GM12873 (cell line): ENCODE results near the gene BPHL.

Source experiments
- TF ChIP-seq, protein P1 (sequence below): IDR thresholded peaks from 2 replicates; pipeline ENCODE4 v1.5.1; 2012; ENCODE audit warnings: low read depth, mild to moderate bottlenecking, moderate library complexity, low read length, control low read depth; ENCODE audit not compliant: insufficient read depth; ENCODE audit errors: missing control alignments

The BPHL gene

DNA sequence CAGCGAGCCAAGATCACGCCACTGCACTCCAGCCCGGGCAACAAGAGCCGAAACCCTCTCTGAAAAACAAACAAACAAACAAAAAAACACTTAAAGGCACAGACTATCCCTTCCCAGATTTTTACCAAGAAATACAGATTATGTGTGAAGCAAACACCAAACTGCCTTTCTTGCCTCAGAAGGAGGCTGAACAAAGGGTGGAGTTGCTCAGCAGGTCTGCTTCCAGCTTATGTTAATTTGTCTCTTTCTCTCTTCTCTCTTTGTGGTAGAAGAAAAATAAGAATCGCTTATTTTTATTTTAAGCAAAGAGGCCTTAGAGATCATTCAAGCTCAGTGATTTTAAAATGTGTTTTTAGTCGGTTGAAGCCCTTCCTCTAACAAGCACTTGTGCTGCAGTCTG is 24.6 kb downstream of the BPHL start:
- TF ChIP-seq, protein P1, sequence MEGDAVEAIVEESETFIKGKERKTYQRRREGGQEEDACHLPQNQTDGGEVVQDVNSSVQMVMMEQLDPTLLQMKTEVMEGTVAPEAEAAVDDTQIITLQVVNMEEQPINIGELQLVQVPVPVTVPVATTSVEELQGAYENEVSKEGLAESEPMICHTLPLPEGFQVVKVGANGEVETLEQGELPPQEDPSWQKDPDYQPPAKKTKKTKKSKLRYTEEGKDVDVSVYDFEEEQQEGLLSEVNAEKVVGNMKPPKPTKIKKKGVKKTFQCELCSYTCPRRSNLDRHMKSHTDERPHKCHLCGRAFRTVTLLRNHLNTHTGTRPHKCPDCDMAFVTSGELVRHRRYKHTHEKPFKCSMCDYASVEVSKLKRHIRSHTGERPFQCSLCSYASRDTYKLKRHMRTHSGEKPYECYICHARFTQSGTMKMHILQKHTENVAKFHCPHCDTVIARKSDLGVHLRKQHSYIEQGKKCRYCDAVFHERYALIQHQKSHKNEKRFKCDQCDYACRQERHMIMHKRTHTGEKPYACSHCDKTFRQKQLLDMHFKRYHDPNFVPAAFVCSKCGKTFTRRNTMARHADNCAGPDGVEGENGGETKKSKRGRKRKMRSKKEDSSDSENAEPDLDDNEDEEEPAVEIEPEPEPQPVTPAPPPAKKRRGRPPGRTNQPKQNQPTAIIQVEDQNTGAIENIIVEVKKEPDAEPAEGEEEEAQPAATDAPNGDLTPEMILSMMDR: no peak

DNA sequence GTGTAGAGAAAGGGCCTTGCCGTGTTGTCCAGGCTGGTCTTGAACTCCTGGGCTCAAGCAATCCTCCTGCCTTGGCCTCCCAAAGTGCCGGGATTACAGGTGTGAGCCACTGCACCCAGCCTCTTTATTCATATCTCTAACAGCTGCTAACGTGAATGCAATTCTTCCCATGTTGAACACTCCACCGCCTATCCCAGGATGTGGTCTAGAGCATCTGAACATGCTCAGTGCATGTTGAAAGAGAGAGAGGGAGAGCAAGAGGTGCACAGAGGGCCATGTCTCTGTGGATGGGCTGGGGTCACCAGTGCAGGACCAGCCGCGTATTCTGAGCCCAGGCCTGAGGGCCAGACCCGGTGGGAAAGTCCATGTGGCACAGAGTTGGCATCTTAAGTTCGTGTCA is 26.1 kb downstream of the BPHL start:
- TF ChIP-seq, protein P1: no peak

DNA sequence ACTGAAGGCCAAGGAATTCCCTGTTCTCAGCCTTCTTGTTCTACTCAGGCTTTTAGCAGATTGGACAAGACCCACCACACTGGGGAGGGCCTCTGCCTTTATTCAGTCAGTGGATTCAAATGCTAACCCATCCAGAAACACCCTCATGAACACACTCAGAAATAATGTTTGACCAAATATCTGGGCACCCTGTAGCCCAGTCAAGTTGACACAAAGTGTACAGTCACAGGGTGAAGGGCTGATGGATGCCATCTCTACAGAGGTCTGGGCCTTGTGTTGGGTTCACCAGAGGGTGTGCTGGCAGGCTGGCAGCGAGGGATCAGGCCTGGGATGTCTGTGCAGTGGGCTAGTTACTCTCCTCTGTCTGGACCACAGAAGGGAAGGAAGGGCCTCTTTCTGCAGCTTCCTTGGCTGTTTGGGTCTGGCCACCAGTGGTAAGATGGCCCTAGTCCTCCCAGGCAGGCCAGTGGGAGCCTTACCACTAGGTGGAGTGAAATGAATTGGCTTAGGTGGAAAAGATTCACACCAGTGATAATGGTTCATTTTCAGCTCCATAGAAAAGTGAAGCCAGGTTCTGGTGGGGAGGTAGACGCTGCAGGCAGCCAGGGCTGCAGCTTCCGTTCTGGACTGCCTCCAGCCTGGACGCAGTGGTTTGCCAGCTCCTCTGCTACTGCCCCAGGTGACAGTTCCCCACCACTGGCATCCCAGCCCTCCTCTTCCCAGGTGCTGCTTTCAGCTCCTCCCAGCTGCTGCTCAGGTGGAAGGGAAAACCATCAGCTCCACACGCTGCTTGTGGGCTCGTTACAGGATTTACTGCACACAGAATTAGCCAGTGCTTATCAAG is 29.6 kb downstream of the BPHL start:
- TF ChIP-seq, protein P1: peak; percentile 27

DNA sequence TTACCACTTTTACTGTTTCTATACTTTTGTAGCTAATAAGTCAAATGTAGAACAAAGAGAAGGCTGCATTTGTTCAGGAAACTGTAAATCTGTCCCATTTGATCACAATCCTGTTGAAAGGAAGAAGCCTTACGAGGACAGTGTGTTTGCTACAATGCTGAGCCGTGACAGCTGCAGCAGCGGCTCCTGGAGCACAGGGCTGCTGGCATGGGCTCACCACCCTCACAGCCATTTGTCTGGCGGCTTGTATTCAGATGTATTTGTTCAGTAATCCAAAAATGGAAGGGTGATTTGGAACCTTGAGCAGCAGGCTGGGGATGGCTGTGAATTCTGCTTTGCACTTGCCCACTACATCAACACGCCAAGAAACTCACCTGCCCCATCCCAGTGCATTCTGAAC is 33.2 kb downstream of the BPHL start:
- TF ChIP-seq, protein P1: no peak

DNA sequence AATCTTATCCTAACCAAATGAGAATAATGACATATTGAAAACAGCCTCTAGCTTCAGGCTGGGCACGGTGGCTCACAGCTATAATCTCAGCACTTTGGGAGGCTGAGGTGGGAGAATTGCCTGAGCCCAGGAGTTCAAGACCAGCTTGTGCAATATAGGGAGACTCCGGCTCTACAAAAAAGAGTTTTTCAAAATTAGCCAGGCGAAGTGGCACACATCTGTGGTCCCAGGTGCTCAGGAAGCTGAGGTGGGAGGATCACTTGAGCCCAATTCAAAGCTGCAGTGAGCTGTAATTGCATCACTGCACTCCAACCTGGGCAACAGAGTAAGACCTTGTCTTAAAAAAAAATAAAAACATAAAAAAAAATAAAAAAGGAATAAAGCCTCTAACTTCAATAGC is 34.2 kb downstream of the BPHL start:
- TF ChIP-seq, protein P1: no peak

DNA sequence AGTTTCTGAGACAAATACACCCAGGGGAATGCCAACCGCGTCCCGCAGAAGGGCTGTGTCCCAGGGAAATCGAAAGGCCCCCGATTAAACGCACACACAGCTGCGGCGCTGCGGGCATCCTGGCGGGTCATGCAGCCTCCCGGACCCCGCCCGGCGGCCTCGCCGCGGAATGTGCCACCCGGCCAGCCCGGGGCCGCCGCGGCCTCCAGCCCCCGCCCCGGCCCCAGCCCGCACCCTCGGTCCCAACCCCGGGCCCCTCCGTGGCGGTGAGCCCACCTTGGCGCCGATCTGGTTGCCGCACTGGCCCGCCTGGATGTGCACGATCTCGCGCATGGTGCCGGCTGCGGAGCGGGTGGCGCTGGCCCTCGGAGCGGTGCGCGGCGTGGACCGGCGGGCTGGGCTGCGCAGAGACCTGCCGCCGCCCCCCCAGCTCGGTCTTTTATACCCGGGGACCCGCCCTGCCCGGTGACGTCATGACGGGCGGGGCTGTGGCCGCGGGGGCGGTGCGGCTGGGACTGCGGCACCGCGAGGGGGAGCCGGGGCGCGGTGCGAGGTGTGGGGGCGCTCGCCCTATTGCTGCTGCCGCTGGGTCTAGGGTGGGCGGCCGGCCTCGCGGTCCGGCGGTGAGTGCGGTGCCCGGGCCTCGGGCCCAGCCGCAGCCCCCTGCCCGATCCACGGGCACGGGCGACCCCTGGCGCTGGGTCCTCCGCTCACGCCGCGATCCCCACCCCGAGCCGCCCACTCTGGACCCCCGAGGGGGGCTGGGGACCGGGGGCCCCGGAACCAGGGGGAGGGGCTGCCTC is 38.8 kb downstream of the BPHL start, which contains the start of gene TUBB2A:
TUBB2A (minus strand) TSS at position 414 of the 803 bp plus-strand sequence; CDS start at position 333, 81 bp downstream.
- TF ChIP-seq, protein P1: peak; percentile 46
